Sigmoid colon (tissue), 7 donors: ENCODE measurements around the gene MRPL23. TPM values are rescaled to one million over a fixed set of nuclear protein-coding genes. Genes with fewer than 3 reads are reported as not detected.

ENCODE experiments used
- DNase-seq: peaks from one replicate; pipeline ENCODE4 v3.0.0-alpha.2; 2019
- H3K27ac ChIP-seq, 4 donors: fragments of 200-600 bp; sonication (generic); one replicate each; pipeline ENCODE4 v1.5.1; 2016 to 2019; ENCODE audit warnings: mild to moderate bottlenecking in 1 of 4
- H3K27me3 ChIP-seq, 3 donors: fragments of 200-600 bp; sonication (generic); one replicate each; pipeline ENCODE4 v1.5.1; 2019; ENCODE audit warnings: mild to moderate bottlenecking in 1 of 3
- H3K36me3 ChIP-seq, 4 donors: fragments of 200-600 bp; sonication (generic); one replicate each; pipeline ENCODE4 v1.5.1; 2016 to 2019
- H3K4me1 ChIP-seq, 4 donors: fragments of 200-600 bp; sonication (generic); one replicate each; pipeline ENCODE4 v1.5.1; 2017 to 2019
- H3K4me3 ChIP-seq, 4 donors: fragments of 200-600 bp; sonication (generic); one replicate each; pipeline ENCODE4 v1.5.1; 2017 to 2019; ENCODE audit warnings: mild to moderate bottlenecking in 2 of 4, moderate library complexity in 1 of 4
- H3K9me3 ChIP-seq, 4 donors: fragments of 200-600 bp in 3 of 4; sonication (generic) in 3 of 4; one replicate each; pipeline versions ENCODE4 v1.5.1 to v1.6.1; 2013 to 2019
- EP300 ChIP-seq, 4 donors: sonication (generic); formaldehyde crosslinking; IDR thresholded peaks; one replicate each; pipeline ENCODE4 v1.6.1; 2017; ENCODE audit warnings: antibody characterized with exemption in 4 of 4
- POLR2A ChIP-seq, 2 donors: fragments of 450-650 bp; IDR thresholded peaks; one replicate each; pipeline ENCODE4 v1.6.1; 2016; ENCODE audit warnings: antibody characterized with exemption in 2 of 2, mild to moderate bottlenecking in 2 of 2, moderate library complexity in 2 of 2
- POLR2AphosphoS5 ChIP-seq, 4 donors: sonication (generic); formaldehyde crosslinking; IDR thresholded peaks; one replicate each; pipeline ENCODE4 v1.6.1; 2017; ENCODE audit warnings: antibody characterized with exemption in 4 of 4
- WGBS, 2 donors: extraction: QIAGEN DNeasy Blood & Tissue Kit; methylation state at CpG; one replicate each; pipeline ENCODE4 v1.1.7; 2013; 5-methylcytosine and 5-hydroxymethylcytosine counted together
- intact Hi-C: fragments of 100-400 bp; cut with DNase I; formaldehyde crosslinking; loops from one replicate; pipeline ENCODE4 v1.15.1; 2023
- polyA plus RNA-seq, 3 donors: library from polyadenylated mRNA; stranded (reverse); fragments of 200-250 nt; gene quantifications; one replicate each; pipeline ENCODE4 v1.2.3, GENCODE V29; 2013
- total RNA-seq, 4 donors: library from RNA; depleted of rRNA; stranded (reverse); fragments of >200 nt; gene quantifications; one replicate each; pipeline ENCODE4 v1.1.0, GENCODE V29; 2016
- TF ChIP-seq, protein P1 (sequence below), 4 experiments: fragments of 450-650 bp in 3 of 4; fragments of 200-600 bp in 1 of 4; IDR thresholded peaks; one replicate each; pipeline ENCODE4 v1.5.1; 2016 to 2019; ENCODE audit warnings: antibody characterized with exemption in 4 of 4, mild to moderate bottlenecking in 3 of 4, moderate library complexity in 2 of 4
- donor health status: healthy with polysubstance abuse.
- donor health status: Bipolar disorder and iron deficiency.
- donor health status: healthy.

The MRPL23 gene
- total and polyA plus RNA-seq, 7 donors, result 61.2 to 189 (median 82.9) TPM

GRCh38 chr11:1926156-1927025 is 20.7 kb upstream of the MRPL23 start:
- H3K4me1 ChIP-seq, result no peaks in the 10 kb centered on the region
- H3K27ac ChIP-seq, result peak overlapping the region in 1 of 4 donors; percentile 68
- TF ChIP-seq, protein P1, sequence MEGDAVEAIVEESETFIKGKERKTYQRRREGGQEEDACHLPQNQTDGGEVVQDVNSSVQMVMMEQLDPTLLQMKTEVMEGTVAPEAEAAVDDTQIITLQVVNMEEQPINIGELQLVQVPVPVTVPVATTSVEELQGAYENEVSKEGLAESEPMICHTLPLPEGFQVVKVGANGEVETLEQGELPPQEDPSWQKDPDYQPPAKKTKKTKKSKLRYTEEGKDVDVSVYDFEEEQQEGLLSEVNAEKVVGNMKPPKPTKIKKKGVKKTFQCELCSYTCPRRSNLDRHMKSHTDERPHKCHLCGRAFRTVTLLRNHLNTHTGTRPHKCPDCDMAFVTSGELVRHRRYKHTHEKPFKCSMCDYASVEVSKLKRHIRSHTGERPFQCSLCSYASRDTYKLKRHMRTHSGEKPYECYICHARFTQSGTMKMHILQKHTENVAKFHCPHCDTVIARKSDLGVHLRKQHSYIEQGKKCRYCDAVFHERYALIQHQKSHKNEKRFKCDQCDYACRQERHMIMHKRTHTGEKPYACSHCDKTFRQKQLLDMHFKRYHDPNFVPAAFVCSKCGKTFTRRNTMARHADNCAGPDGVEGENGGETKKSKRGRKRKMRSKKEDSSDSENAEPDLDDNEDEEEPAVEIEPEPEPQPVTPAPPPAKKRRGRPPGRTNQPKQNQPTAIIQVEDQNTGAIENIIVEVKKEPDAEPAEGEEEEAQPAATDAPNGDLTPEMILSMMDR (IDR thresholded peaks at IDR 0.05), result no peak
- TF ChIP-seq POLR2A (IDR thresholded peaks at IDR 0.05), result no peak
- no peak for TF ChIP-seq EP300 (IDR thresholded peaks at IDR 0.05)
- TF ChIP-seq POLR2AphosphoS5 (IDR thresholded peaks at IDR 0.05), result no peak
- H3K4me3 ChIP-seq, result no peak overlapping the region
- WGBS, 2 donors, result 81 to 88% methylated on average over 41 of the region's 41 CpGs
- no peaks in the 10 kb centered on the region for H3K27me3 ChIP-seq
- H3K9me3 ChIP-seq, result no peaks in the 10 kb centered on the region
- intact Hi-C loops, result no loop called here
- H3K36me3 ChIP-seq, result no peaks in the 10 kb centered on the region
- DNase-seq, result no peak

DNA sequence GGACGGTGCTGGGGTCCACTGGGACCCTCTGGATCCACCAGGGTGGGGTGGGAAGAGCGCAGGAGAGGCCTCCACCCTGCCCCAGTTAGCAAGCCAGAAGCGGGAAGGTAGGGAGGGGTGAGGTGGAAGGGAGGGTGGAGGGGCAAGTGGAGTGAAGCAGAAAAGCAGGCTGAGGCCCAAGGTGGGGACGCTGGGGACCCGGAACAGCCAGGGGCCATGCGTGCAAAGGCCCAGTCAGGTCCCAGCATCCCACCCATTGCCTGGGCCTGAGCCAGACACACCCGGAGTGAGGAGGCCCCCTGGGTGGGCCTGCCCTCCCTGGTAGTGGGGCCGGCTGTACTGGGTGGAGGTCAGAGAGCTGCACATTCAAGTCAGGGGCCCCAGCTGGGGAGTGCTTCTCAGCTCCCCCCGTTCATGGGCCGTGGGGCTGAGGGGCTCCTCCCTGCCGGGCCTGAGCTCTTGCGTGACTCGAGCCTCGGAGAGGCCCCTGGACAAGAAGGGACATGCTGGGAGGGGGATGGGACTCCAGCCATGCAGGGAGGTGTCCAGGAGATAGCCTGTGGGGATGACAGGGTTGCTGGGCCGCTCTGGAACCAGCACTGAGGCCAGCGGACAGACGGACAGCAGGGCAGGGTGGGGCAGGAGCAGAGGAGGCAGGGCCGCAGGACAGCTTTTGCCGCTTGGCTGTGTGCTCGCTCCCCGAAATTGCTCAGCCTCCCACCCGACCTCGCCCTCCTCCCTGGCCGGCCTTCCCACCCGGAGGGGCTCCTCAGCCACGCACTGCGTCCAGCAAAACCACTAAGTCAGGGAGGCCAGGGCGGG is 19.9 kb upstream of the MRPL23 start:
- 62 to 70% methylated on average over 28 of the region's 28 CpGs for WGBS, 2 donors
- H3K4me1 ChIP-seq, result no peaks in the 10 kb centered on the region
- no peaks in the 10 kb centered on the region for H3K9me3 ChIP-seq
- H3K27ac ChIP-seq, result peak overlapping the region in 3 of 4 donors; percentile 5 to 68 (median 14)
- H3K27me3 ChIP-seq, result no peaks in the 10 kb centered on the region
- TF ChIP-seq EP300 (IDR thresholded peaks at IDR 0.05), result no peak
- TF ChIP-seq POLR2A (IDR thresholded peaks at IDR 0.05), result no peak
- TF ChIP-seq, protein P1 (IDR thresholded peaks at IDR 0.05), result no peak
- no peak for TF ChIP-seq POLR2AphosphoS5 (IDR thresholded peaks at IDR 0.05)
- intact Hi-C loops, result no loop called here
- H3K4me3 ChIP-seq, result no peak overlapping the region
- no peaks in the 10 kb centered on the region for H3K36me3 ChIP-seq
- DNase-seq, result no peak

DNA sequence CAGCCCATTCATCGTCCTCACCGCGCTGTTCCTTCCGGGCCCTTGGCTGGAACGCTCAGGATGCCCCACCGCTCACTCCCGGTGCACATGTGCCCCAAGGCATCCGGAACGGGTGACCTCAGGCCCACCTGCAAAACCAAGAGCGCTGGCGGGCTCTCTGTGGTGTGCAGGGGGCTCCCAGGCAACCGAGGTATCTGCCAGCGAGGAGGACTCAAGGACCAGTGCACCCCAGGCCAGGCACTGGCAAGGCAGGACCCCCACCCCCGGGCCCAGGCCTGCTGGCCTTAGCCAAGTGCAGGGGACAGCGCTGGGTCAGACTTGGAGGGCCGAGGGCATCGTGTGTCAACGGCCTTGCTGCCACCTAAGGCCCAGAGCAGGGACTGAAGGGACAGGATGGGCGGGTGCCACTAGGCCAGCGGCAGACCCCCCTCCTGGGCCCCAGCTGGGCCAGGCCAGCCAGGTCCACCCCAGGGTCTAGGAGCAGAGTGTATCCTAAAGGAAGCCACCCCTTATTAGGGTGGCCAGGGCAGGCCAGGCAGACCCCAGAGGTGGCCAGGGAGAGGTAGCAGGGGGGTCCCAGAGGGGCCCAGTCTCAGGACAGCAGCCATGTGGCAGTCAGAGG is 19.2 kb upstream of the MRPL23 start:
- H3K36me3 ChIP-seq, result no peaks in the 10 kb centered on the region
- WGBS, 2 donors, result 83 to 84% methylated on average over 20 of the region's 20 CpGs
- H3K9me3 ChIP-seq, result no peaks in the 10 kb centered on the region
- peak overlapping the region in 2 of 4 donors; percentile 5 to 68 for H3K27ac ChIP-seq
- H3K4me3 ChIP-seq, result no peak overlapping the region
- no peaks in the 10 kb centered on the region for H3K4me1 ChIP-seq
- DNase-seq, result no peak
- no peaks in the 10 kb centered on the region for H3K27me3 ChIP-seq
- TF ChIP-seq, protein P1 (IDR thresholded peaks at IDR 0.05), result no peak
- TF ChIP-seq POLR2AphosphoS5 (IDR thresholded peaks at IDR 0.05) (no peak), EP300 (IDR thresholded peaks at IDR 0.05) (no peak), POLR2A (IDR thresholded peaks at IDR 0.05) (no peak)
- intact Hi-C loops, result no loop called here

DNA sequence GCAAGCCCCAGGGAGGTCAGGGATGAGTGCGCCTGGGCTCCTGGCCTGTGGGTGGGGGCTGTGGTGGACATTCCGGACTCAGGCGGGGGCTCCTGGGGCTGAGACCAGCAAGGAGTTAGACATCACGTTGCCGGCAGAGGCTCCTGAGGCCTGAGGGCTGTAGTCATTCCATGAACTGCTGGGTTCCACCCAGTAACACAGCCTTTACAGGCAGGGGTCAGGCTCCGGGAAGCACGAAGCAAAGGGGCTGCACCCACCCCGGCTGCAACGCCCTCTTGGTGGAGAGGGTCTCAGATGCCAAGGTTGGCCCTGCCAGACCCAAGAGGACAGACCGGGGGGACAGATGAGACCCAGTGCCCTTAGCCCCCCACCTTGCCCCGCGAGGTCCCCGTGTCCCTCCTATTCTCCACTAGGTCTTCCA is 18.7 kb upstream of the MRPL23 start:
- TF ChIP-seq POLR2AphosphoS5 (IDR thresholded peaks at IDR 0.05), result no peak
- Histone ChIP-seq H3K36me3 (no peaks in the 10 kb centered on the region), H3K9me3 (no peaks in the 10 kb centered on the region), H3K27me3 (no peaks in the 10 kb centered on the region), H3K27ac (peak overlapping the region in 1 of 4 donors; percentile 68), H3K4me1 (no peaks in the 10 kb centered on the region), H3K4me3 (no peak overlapping the region)
- 77 to 88% methylated on average over 13 of the region's 13 CpGs for WGBS, 2 donors
- DNase-seq, result no peak
- intact Hi-C loops, result no loop called here
